Thymus (tissue), 11 donors: ENCODE results near the gene PRR19. TPM values are rescaled to one million over a fixed set of nuclear protein-coding genes. Genes with fewer than 3 reads are reported as not detected.
A peak's percentile ranks its signal among the peaks of the same experiment; 100 is the strongest.
"Not testable (repeated sequence)": the region's sequence is repeated elsewhere in the genome, so short reads cannot be mapped to it uniquely, and the experiment has no call there.

Source experiments
- DNase-seq, 9 donors: peaks; one replicate each; pipeline ENCODE4 v3.0.0-alpha.2; 2013; ENCODE audit warnings: low spot score in 9 of 9, low read depth in 6 of 9, missing footprints in 1 of 9
- H3K27ac ChIP-seq, 2 donors: one replicate each; pipeline ENCODE4 v1.5.1; 2013; ENCODE audit warnings: control low read depth in 1 of 2, low read depth in 1 of 2, low read length in 1 of 2, mild to moderate bottlenecking in 1 of 2, moderate library complexity in 1 of 2
- H3K27me3 ChIP-seq, 2 donors: one replicate each; pipeline ENCODE4 v1.5.1; 2013; ENCODE audit warnings: low read length in 1 of 2; ENCODE audit not compliant: control insufficient read depth in 2 of 2, insufficient read depth in 1 of 2
- H3K36me3 ChIP-seq, 2 donors: one replicate each; pipeline ENCODE4 v1.5.1; 2013; ENCODE audit warnings: low read length in 1 of 2, mild to moderate bottlenecking in 1 of 2, moderate library complexity in 1 of 2; ENCODE audit not compliant: control insufficient read depth in 2 of 2, insufficient read depth in 2 of 2
- H3K4me1 ChIP-seq, 2 donors: one replicate each; pipeline ENCODE4 v1.5.1; 2013; ENCODE audit warnings: low read length in 2 of 2; ENCODE audit not compliant: control insufficient read depth in 2 of 2, insufficient read depth in 2 of 2
- H3K4me3 ChIP-seq, 2 donors: one replicate each; pipeline ENCODE4 v1.5.1; 2013; ENCODE audit warnings: low read length in 2 of 2, control low read depth in 1 of 2, mild to moderate bottlenecking in 1 of 2
- H3K9me3 ChIP-seq, 2 donors: one replicate each; pipeline ENCODE4 v1.5.1; 2013; ENCODE audit warnings: low read length in 1 of 2, mild to moderate bottlenecking in 1 of 2; ENCODE audit not compliant: control insufficient read depth in 2 of 2, insufficient read depth in 1 of 2
- WGBS: extraction: QIAGEN DNeasy Blood & Tissue Kit; methylation state at CpG from one replicate; pipeline ENCODE4 v1.1.7; 2013; 5-methylcytosine and 5-hydroxymethylcytosine counted together
- polyA plus RNA-seq: library from polyadenylated mRNA; stranded (reverse); fragments of 200-250 nt; gene quantifications from one replicate; pipeline ENCODE4 v1.2.3, GENCODE V29; 2013
- total RNA-seq: library from RNA; stranded (reverse); fragments of 120-200 nt; gene quantifications from one replicate; pipeline ENCODE4 v1.2.4, GENCODE V29; 2013
- donor health status: healthy.

The PRR19 gene
- total and polyA plus RNA-seq, 2 donors = 0.42 to 0.78 TPM

GRCh38 chr19:42257842-42258241 is 44.1 kb upstream of the PRR19 start:
- not testable (repeated sequence) for H3K9me3 ChIP-seq, H3K27ac ChIP-seq, H3K4me3 ChIP-seq, DNase-seq, H3K36me3 ChIP-seq
- H3K4me1 ChIP-seq = peaks cover 10 to 17% of the 10 kb centered on the region in 2 donors
- WGBS = 91% methylated on average over 3 of the region's 3 CpGs
- H3K27me3 ChIP-seq = peaks cover 7 to 22% of the 10 kb centered on the region in 2 donors

DNA sequence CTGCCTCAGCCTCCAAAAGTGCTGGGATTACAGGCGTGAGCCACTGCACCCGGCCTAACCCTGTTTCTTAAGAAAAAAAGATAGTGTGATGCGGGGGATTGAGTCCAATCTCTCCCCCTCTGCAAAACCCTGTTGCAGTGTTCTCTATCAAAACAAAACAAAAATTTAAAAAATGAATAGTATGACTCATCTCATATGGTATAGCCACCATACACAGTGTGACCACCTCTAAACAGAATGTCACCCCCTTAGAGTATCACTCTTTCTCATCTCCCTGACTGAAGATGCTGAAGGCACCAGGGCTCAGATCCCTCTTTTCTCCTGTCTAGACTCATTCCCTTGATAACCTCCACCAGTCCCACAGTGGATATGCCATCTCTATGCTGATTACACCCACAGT is 40.2 kb upstream of the PRR19 start:
- Histone ChIP-seq H3K36me3 (no peaks in the 10 kb centered on the region), H3K27ac (no peak overlapping the region), H3K27me3 (peaks cover 0 to 6% of the 10 kb centered on the region in 2 donors), H3K4me1 (no peaks in the 10 kb centered on the region), H3K9me3 (no peaks in the 10 kb centered on the region), H3K4me3 (no peak overlapping the region)
- no peak for DNase-seq
- WGBS = 98% methylated on average over 3 of the region's 3 CpGs

DNA sequence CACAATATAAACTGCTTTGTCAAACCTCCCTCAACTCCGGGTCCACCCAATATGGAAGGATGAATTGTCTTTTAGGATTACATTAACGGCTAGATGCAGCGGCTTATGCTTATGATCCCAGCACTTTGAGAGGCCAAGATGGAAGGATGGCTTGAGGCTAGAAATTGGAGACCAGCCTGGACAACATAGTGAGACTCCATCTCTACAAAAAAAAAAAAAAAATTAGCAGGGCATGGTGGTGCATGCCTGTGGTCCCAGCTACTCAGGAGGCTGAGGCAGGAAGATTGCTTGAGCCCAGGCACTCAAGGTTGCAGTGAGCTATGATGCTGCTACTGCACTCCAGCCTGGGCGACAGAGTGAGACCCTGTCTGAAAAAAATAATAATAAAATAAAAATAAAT is 35.8 kb upstream of the PRR19 start:
- not testable (repeated sequence) for H3K9me3 ChIP-seq

DNA sequence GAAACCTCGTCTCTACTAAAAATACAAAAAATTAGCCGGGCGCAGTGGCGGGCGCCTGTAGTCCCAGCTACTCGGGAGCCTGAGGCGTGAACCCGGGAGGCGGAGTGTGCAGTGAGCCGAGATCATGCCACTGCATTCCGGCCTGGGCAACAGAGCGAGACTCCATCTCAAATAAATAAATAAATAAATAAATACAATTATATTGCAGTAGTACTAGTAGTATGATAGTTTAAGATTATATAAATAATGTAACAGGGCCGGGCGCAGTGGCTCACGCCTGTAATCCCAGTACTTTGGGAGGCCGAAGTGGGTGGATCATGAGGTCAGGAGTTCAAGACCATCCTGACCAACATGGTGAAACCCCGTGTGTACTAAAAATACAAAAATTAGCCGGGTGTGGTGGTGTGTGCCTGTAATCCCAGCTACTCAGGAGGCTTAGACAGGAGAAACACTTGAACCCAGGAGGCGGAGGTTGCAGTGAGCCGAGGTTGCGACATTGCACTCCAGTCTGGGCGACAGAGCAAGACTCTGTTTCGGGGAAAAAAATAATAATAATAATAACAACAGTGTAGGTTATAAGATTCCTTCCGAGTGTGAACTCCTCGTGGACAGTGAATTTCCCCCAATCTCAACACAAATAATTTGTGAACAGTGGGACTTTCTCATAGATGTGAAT is 34.9 kb upstream of the PRR19 start:
- H3K27me3 ChIP-seq, DNase-seq: not testable (repeated sequence)
- 97% methylated on average over 25 of the region's 25 CpGs for WGBS

More for the DNA sequence above, 35.8 kb upstream of the PRR19 start:
- WGBS = 98% methylated on average over 4 of the region's 4 CpGs
- not testable (repeated sequence) for H3K36me3 ChIP-seq, DNase-seq, H3K27ac ChIP-seq, H3K27me3 ChIP-seq, H3K4me3 ChIP-seq
- peaks cover 19 to 26% of the 10 kb centered on the region in 2 donors for H3K4me1 ChIP-seq

DNA sequence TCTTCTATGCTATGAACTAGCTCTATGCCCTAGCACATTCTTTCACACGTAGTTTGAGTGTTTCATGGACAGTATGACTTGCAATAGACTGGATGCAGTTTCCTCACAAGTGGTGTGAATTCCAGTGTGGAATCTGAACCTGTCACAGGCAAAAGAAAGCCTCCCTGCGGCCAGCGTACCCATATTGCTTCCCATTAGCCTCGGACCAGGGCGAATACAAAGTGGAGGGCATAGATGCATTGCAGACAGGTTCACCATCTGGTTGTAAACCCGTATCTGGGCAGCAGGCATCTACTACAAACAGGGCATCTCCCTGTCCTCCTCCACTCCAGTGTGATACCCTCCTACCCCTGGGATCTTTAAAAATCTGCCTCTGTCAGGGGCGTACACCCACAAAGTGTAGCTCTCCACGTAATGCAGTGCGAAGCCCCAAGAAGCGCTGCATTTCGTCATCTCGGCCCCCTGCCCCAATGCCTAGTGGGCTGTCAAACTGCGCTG is 34.2 kb upstream of the PRR19 start:
- Histone ChIP-seq H3K4me1 (peaks cover 24 to 32% of the 10 kb centered on the region in 2 donors), H3K36me3 (peaks cover 11 to 12% of the 10 kb centered on the region in 2 donors), H3K27me3 (no peaks in the 10 kb centered on the region), H3K4me3 (peak overlapping the region; percentile 66 to 71), H3K27ac (peak overlapping the region; percentile 62 to 80), H3K9me3 (no peaks in the 10 kb centered on the region)
- WGBS = 14% methylated on average over 13 of the region's 13 CpGs
- no peak for DNase-seq

More for the DNA sequence above, 34.9 kb upstream of the PRR19 start:
- not testable (repeated sequence) for H3K9me3 ChIP-seq, H3K36me3 ChIP-seq, H3K4me3 ChIP-seq
- H3K4me1 ChIP-seq = peaks cover 24 to 32% of the 10 kb centered on the region in 2 donors
- peak overlapping the region in 1 of 2 donors; percentile 80 for H3K27ac ChIP-seq

- Histone ChIP-seq H3K4me3 (peak overlapping the region; percentile 66 to 71), H3K27ac (peak overlapping the region; percentile 95 to 98), H3K4me1 (peaks cover 24 to 32% of the 10 kb centered on the region in 2 donors), H3K27me3 (no peaks in the 10 kb centered on the region), H3K36me3 (peaks cover 16 to 17% of the 10 kb centered on the region in 2 donors), H3K9me3 (no peaks in the 10 kb centered on the region)
- peak; percentile 99 to 100 (median 100) for DNase-seq
- WGBS = under 1% methylated on average over 46 of the region's 46 CpGs
Observed at GRCh38 chr19:42268142-42268703, 33.7 kb upstream of the PRR19 start.

DNA sequence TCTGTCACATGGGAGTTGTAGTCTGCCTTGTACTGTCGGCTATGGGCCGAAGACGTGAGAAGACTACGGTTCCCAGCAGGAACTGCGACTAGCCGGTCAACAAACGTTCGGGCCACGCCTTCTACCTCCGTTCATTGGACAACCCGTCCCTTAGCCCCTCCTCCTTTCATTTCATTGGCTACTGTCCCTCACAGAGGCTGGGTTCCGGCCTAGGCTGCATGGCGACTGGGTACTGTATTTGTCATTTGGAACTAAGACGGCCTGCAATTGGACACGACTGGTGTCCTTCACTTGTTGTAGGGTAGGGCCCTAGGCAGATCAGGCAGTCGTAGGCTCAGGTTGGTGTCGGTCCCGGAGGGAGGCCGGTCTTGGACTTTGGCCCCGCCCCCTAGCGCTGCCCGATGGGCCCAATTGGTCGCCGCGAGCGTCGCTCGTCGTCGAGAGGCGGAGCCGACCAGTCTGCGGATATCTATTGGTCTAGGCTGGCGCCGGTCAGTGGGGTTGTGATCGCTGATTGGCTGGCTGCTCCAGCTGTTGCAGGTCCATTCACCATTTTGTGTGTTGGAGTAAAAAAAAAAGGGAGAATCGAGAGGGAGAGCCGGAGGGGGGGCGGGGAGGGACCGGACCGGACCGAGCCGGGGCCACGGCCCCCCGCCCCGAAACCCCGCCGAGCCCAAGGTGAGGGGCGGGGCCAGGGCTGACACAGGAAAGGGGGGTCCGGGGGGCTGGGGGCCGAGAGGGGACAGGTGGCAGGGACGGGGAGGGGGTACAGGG is 33.0 kb upstream of the PRR19 start, which contains the start of gene CIC:
Gene CIC (plus strand): TSS at position 549 of the 774 bp plus-strand sequence. CDS start 2,532 bp downstream, outside the sequence.
- peak within 1 kb of the TSS; percentile 95 to 98 for H3K27ac ChIP-seq
- H3K9me3 ChIP-seq = no peaks in the 10 kb centered on the region
- under 1% methylated on average over 52 of the region's 52 CpGs for WGBS
- H3K36me3 ChIP-seq = peaks cover 23 to 24% of the 10 kb centered on the region in 2 donors
- peaks cover 24 to 32% of the 10 kb centered on the region in 2 donors for H3K4me1 ChIP-seq
- no peaks in the 10 kb centered on the region for H3K27me3 ChIP-seq
- DNase-seq = peak; percentile 99 to 100 (median 100)
- H3K4me3 ChIP-seq = peak within 1 kb of the TSS; percentile 66 to 79

- peaks cover 24 to 32% of the 10 kb centered on the region in 2 donors for H3K4me1 ChIP-seq
- peaks cover 31 to 32% of the 10 kb centered on the region in 2 donors for H3K36me3 ChIP-seq
- no peaks in the 10 kb centered on the region for H3K9me3 ChIP-seq
- peak overlapping the region; percentile 93 to 94 for H3K27ac ChIP-seq
- H3K4me3 ChIP-seq = peak overlapping the region; percentile 54 to 79
- H3K27me3 ChIP-seq = no peaks in the 10 kb centered on the region
- peak in 1 of 9 donors; percentile 33 for DNase-seq
- WGBS = 46% methylated on average over 10 of the region's 10 CpGs
Observed at GRCh38 chr19:42269478-42270345, 32.2 kb upstream of the PRR19 start.
